Subcutaneous abdominal adipose tissue (tissue), 5 donors: ENCODE results near the gene BCAS1.
A peak's percentile ranks its signal among the peaks of the same experiment; 100 is the strongest.

Experiments used
- H3K27ac ChIP-seq: one replicate; pipeline ENCODE4 v1.7.0; 2013; ENCODE audit warnings: low read depth, mild to moderate bottlenecking, inconsistent platforms, low read length, moderate library complexity
- H3K27me3 ChIP-seq, 5 donors: one replicate each; pipeline ENCODE4 v1.7.0; 2013; ENCODE audit warnings: low read length in 5 of 5, inconsistent platforms in 1 of 5; ENCODE audit not compliant: control insufficient read depth in 5 of 5, insufficient read depth in 4 of 5
- H3K36me3 ChIP-seq, 5 donors: one replicate each; pipeline ENCODE4 v1.7.0; 2013; ENCODE audit warnings: low read length in 5 of 5; ENCODE audit not compliant: control insufficient read depth in 5 of 5, insufficient read depth in 5 of 5
- H3K4me1 ChIP-seq, 5 donors: one replicate each; pipeline ENCODE4 v1.7.0; 2013; ENCODE audit warnings: low read length in 5 of 5, mild to moderate bottlenecking in 3 of 5, moderate library complexity in 1 of 5; ENCODE audit not compliant: control insufficient read depth in 5 of 5, insufficient read depth in 5 of 5
- H3K4me3 ChIP-seq, 5 donors: one replicate each; pipeline ENCODE4 v1.7.0; 2013; ENCODE audit warnings: low read length in 5 of 5, low read depth in 1 of 5
- H3K9ac ChIP-seq, 5 donors: one replicate each; pipeline ENCODE4 v1.7.0; 2013; ENCODE audit warnings: low read length in 5 of 5, mild to moderate bottlenecking in 4 of 5, moderate library complexity in 3 of 5
- H3K9me3 ChIP-seq, 5 donors: one replicate each; pipeline ENCODE4 v1.7.0; 2013; ENCODE audit warnings: low read length in 5 of 5; ENCODE audit not compliant: control insufficient read depth in 5 of 5
- donor health status: healthy.
- donor health status: healthy.
- donor health status: healthy.
- donor health status: healthy.
- donor health status: healthy.

Gene BCAS1

GRCh38 chr20:54068966-54069365, 1.4 kb downstream of the BCAS1 start:
- Histone ChIP-seq H3K4me1 (peaks cover 0 to 3% (median 0%) of the 10 kb centered on the region in 5 donors), H3K27me3 (no peaks in the 10 kb centered on the region), H3K27ac (no peak overlapping the region), H3K9ac (no peak overlapping the region), H3K9me3 (no peaks in the 10 kb centered on the region), H3K4me3 (no peak overlapping the region), H3K36me3 (no peaks in the 10 kb centered on the region)

- no peak overlapping the region for H3K9ac ChIP-seq
- H3K36me3 ChIP-seq = no peaks in the 10 kb centered on the region
- no peak overlapping the region for H3K4me3 ChIP-seq
- no peak overlapping the region for H3K27ac ChIP-seq
- no peaks in the 10 kb centered on the region for H3K27me3 ChIP-seq
- H3K9me3 ChIP-seq = no peaks in the 10 kb centered on the region
- peaks cover 0 to 3% (median 0%) of the 10 kb centered on the region in 5 donors for H3K4me1 ChIP-seq
Observed at GRCh38 chr20:54068495-54068894, 1.9 kb downstream of the BCAS1 start.

DNA sequence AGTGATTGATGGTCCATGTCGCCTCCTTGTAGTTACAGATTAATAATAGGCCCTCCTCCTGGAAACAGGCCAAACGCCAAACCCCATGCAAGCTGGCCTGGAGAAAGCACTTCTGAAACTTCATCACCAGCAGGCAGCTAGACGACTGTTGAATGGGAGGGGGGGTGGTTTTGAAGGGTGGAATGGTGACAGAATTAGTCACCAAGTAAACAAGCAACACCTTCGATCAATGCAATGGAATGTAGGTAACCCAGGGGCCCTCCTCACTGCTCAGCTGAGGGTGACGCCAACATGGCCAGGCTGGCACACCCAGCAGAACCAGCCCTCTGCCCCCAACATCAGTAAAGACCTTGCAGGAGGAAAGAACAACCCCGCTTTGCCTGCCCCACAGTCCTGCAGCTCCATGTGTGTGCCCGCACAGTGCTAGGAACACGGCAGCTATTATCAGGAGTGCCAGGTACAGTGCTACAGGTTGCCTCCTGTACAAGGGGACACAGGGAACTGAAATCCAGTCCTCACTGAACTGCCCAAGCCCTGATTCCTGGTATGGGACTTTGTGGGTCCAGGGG, 2.7 kb downstream of the BCAS1 start:
- Histone ChIP-seq H3K4me1 (peaks cover 0 to 11% (median 5%) of the 10 kb centered on the region in 5 donors), H3K9ac (no peak overlapping the region), H3K4me3 (no peak overlapping the region), H3K27me3 (no peaks in the 10 kb centered on the region), H3K9me3 (no peaks in the 10 kb centered on the region), H3K27ac (no peak overlapping the region), H3K36me3 (no peaks in the 10 kb centered on the region)

- no peak overlapping the region for H3K4me3 ChIP-seq
- no peaks in the 10 kb centered on the region for H3K9me3 ChIP-seq
Observed at GRCh38 chr20:54065601-54066038, 4.8 kb downstream of the BCAS1 start.

DNA sequence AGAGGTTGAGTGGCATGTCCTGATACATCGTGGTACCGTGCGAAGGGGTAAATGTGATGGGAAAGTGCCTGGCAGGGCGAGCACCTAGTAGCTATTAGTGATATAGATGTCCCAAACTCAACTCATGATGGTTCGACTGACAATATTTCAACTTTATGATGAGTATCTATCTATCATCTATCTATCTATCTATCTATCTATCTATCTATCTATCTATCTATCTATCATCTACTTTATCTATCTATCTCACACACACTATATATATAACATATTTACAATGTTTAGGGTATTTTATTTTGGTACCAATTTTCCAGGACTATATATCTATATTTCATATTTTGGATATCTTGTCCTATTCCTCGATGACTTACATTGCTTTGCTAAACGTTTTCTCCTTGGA, 5.5 kb downstream of the BCAS1 start:
- Histone ChIP-seq H3K4me3 (no peak overlapping the region), H3K36me3 (no peaks in the 10 kb centered on the region), H3K27me3 (no peaks in the 10 kb centered on the region), H3K9me3 (no peaks in the 10 kb centered on the region), H3K4me1 (peaks cover 0 to 30% (median 20%) of the 10 kb centered on the region in 5 donors), H3K9ac (no peak overlapping the region), H3K27ac (no peak overlapping the region)

More at GRCh38 chr20:54065601-54066038, 4.8 kb downstream of the BCAS1 start:
- H3K4me1 ChIP-seq = peaks cover 0 to 30% (median 20%) of the 10 kb centered on the region in 5 donors
- no peak overlapping the region for H3K9ac ChIP-seq
- H3K27ac ChIP-seq = no peak overlapping the region
- no peaks in the 10 kb centered on the region for H3K27me3 ChIP-seq
- H3K36me3 ChIP-seq = no peaks in the 10 kb centered on the region

DNA sequence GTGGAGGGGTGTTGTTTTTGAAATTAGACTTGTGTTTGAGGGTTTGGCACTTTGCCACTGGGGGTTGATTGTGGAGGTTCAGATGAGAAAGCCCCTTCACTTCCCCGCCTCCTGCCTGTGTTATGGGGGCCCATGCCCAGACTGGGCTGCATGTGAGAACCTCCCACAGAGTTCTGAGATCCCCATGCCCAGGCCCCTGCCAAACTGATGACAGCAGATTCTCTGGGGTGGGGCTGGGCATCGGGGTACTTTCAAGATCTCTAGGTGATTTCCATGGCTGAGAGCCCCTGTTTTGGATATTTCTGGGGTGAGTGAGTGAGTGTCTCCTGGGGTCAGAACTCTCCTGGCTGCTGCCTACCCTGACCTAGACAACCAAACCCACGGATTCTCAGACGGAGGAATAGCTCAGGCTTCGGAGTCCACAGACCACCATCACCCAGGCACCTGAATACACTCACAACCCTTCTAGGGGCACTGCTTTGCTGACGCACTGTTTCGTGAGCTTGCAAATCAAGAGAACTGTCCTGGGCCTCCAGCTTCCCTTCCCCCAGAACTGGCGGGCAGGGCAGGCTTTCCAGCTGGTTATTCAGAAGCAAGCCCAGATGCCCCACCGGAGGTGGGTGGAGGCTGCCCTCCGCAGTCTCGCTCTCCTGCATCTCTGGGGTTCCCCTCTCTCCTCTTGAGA, 6.3 kb downstream of the BCAS1 start:
- Histone ChIP-seq H3K27me3 (no peaks in the 10 kb centered on the region), H3K9ac (no peak overlapping the region), H3K9me3 (no peaks in the 10 kb centered on the region), H3K27ac (no peak overlapping the region), H3K4me3 (no peak overlapping the region), H3K36me3 (no peaks in the 10 kb centered on the region), H3K4me1 (peaks cover 0 to 30% (median 20%) of the 10 kb centered on the region in 5 donors)

DNA sequence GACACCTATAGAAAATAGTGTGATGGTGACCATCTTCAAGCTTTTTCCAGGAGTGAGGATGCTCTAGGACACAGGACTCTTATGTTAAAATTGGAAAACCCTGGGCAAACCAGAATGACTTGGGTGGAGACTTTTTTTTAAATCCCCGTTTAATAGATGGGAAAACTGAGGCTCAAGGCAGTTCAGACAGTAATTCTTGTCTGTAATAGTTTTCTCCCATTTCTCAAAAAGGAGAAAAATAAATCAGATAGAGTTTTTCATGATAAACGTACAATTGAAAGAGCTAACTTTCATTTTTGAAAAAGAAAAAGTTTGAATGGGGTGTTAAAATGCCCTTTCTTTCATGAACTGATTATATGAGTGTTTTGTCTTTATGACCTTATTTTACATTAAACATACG, 6.8 kb downstream of the BCAS1 start:
- no peaks in the 10 kb centered on the region for H3K9me3 ChIP-seq

DNA sequence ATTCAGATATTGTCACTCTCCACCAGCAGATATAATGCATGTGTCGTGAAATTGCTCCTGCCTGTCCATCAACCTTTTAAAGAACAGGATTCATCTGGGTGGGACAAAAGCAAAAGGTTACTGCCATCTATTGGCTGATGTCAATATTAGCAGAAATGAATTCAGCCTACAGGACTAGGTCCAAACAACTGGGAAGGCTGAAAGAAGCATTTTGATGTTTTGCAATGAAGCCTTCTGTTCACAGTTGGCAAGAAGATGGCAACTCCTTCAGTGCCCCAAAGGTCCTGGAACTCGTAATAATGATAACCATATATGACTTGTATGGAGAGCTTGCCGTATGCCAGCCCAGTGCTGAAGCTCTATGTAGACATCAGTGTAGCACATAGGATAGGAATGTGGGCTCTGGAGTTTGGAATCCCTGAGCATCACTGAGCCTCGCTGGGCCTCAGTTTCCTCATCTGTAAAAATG, 7.5 kb downstream of the BCAS1 start:
- no peaks in the 10 kb centered on the region for H3K36me3 ChIP-seq
- H3K4me1 ChIP-seq = peaks cover 0 to 30% (median 20%) of the 10 kb centered on the region in 5 donors
- no peak overlapping the region for H3K4me3 ChIP-seq
- H3K9ac ChIP-seq = no peak overlapping the region
- H3K9me3 ChIP-seq = no peaks in the 10 kb centered on the region
- H3K27me3 ChIP-seq = no peaks in the 10 kb centered on the region
- peak overlapping the region; percentile 19 for H3K27ac ChIP-seq

More for the DNA sequence above, 6.8 kb downstream of the BCAS1 start:
- Histone ChIP-seq H3K27me3 (no peaks in the 10 kb centered on the region), H3K4me1 (peaks cover 0 to 30% (median 20%) of the 10 kb centered on the region in 5 donors), H3K9ac (no peak overlapping the region), H3K36me3 (no peaks in the 10 kb centered on the region), H3K27ac (no peak overlapping the region), H3K4me3 (no peak overlapping the region)

GRCh38 chr20:54061101-54061881, 9.1 kb downstream of the BCAS1 start:
- H3K36me3 ChIP-seq = no peaks in the 10 kb centered on the region
- no peaks in the 10 kb centered on the region for H3K9me3 ChIP-seq
- peaks cover 0 to 27% (median 20%) of the 10 kb centered on the region in 5 donors for H3K4me1 ChIP-seq
- H3K9ac ChIP-seq = peak overlapping the region in 1 of 5 donors; percentile 36
- H3K27me3 ChIP-seq = no peaks in the 10 kb centered on the region
- H3K4me3 ChIP-seq = no peak overlapping the region
- H3K27ac ChIP-seq = peak overlapping the region; percentile 19
